ENCODE data around the gene PUSL1.
A peak's percentile ranks its signal among the peaks of the same experiment; 100 is the strongest.

Gene PUSL1

DNA sequence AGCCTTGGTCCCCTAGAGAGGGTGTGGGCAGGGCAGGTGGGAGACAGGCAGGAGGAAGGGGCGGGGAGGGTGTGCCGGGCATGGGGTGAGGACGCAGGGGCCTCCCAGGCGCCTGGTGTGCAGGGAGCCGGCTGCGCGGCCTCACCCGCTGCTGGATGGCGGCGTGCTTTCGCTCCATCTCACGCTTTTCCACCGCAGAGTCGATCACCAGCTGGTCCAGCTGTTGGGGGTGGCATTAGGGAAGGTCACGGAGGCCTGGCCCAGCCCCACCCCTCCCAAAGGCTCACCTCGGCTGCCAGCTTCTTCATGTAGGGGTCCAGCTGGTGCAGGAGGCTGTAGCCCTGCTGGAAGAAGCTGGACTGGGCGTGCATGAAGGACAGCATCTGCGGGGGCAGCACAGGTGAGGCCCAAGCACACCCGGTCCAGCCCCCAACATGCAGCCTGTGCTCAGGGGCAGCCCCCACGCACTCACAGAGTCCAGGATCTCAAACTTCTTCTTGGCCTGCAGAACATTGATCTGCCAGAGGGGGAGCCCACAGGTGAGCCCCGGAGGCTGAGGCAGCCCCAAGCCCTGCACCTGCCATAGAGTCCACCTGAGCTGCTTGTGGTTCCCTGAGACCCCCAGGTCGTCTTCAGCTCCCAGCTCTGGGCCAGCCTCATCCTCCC, 8.6 kb upstream of the PUSL1 start:
- no peak overlapping the region for H2BK5ac ChIP-seq (ENCODE audit: low read length)
- H3K9me3 ChIP-seq (replicated peaks in 1 of 2; ENCODE audit: control insufficient read depth in 2 of 2, insufficient read depth in 1 of 2, low read depth in 1 of 2, low read length in 2 of 2): peaks cover 0 to 3% of the 10 kb centered on the region in 2 donors
- H4K8ac ChIP-seq (ENCODE audit: low read depth, low read length): no peak overlapping the region
- no peak overlapping the region for H3K4me3 ChIP-seq (ENCODE audit: low read length in 2 of 2)
- peaks cover 4 to 6% of the 10 kb centered on the region in 2 donors for H3K4me1 ChIP-seq (ENCODE audit: control insufficient read depth in 2 of 2, insufficient read depth in 1 of 2, low read depth in 1 of 2, low read length in 2 of 2)
- no peak overlapping the region for H2BK15ac ChIP-seq (ENCODE audit: low read length)
- H3K79me1 ChIP-seq (ENCODE audit: low read depth, low read length): peaks cover 4% of the 10 kb centered on the region
- no peak overlapping the region for H3K4ac ChIP-seq (ENCODE audit: low read length)
- no peak overlapping the region for H3K9ac ChIP-seq (ENCODE audit: low read depth, low read length, poor library complexity)
- no peak overlapping the region for H3K4me2 ChIP-seq (ENCODE audit: insufficient read depth, low read length, poor library complexity, severe bottlenecking)
- no peak for DNase-seq (ENCODE audit: low spot score)
- peaks cover 3 to 28% of the 10 kb centered on the region in 2 donors for H3K36me3 ChIP-seq (replicated peaks in 1 of 2; ENCODE audit: control insufficient read depth in 2 of 2, insufficient read depth in 2 of 2, low read length in 2 of 2)
- H3K23ac ChIP-seq (ENCODE audit: low read depth, low read length, poor library complexity): peak overlapping the region; percentile 39
- H3K27me3 ChIP-seq (ENCODE audit: control insufficient read depth in 3 of 3, insufficient read depth in 3 of 3, low read depth in 1 of 3, low read length in 3 of 3): no peaks in the 10 kb centered on the region
- no peak overlapping the region for H2AK5ac ChIP-seq (ENCODE audit: low read depth, low read length)
- no peak overlapping the region for H2BK12ac ChIP-seq (ENCODE audit: low read length)
- no peak overlapping the region for H2BK120ac ChIP-seq (ENCODE audit: low read depth, low read length)
- no peak overlapping the region for H3K14ac ChIP-seq (ENCODE audit: low read length)
- no peak overlapping the region for H2AFZ ChIP-seq (ENCODE audit: low read length)
- H4K91ac ChIP-seq (ENCODE audit: low read depth, low read length, poor library complexity): no peak overlapping the region
- no peak overlapping the region for H3K27ac ChIP-seq (replicated peaks; ENCODE audit: low read length)
- no CpG with 5 or more reads among the region's 22 CpGs for WGBS, 2 donors (ENCODE audit: extremely low coverage in 2 of 2, insufficient read length in 2 of 2, insufficient replicate concordance in 1 of 2)
- H3K18ac ChIP-seq (ENCODE audit: low read length): no peak overlapping the region

DNA sequence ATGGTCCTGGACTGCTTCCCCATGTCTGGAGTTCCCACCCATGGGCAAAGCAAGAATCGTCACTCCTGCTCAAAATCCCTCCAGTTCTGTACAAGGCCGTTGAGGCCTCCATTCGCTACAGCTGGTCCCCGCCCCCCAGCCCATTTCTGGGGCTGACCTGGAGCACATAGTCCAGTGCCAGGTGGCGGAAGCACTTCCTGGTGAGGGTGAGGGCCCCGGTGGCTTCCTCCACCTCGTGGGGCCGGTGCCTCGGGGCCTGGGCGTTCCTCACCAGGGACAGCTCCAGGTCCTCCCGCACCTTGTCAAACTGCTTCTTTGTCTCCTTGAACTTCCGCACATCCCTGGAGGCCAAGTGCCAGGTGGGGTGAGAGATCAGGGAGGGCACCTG, 8.1 kb upstream of the PUSL1 start:
- H2AK5ac ChIP-seq (ENCODE audit: low read depth, low read length): no peak overlapping the region
- no peak overlapping the region for H3K23ac ChIP-seq (ENCODE audit: low read depth, low read length, poor library complexity)
- no peak overlapping the region for H3K9ac ChIP-seq (ENCODE audit: low read depth, low read length, poor library complexity)
- H3K27me3 ChIP-seq (ENCODE audit: control insufficient read depth in 3 of 3, insufficient read depth in 3 of 3, low read depth in 1 of 3, low read length in 3 of 3): no peaks in the 10 kb centered on the region
- H2BK15ac ChIP-seq (ENCODE audit: low read length): no peak overlapping the region
- H3K9me3 ChIP-seq (replicated peaks in 1 of 2; ENCODE audit: control insufficient read depth in 2 of 2, insufficient read depth in 1 of 2, low read depth in 1 of 2, low read length in 2 of 2): peaks cover 0 to 3% of the 10 kb centered on the region in 2 donors
- H3K4ac ChIP-seq (ENCODE audit: low read length): no peak overlapping the region
- H2BK12ac ChIP-seq (ENCODE audit: low read length): no peak overlapping the region
- H2AFZ ChIP-seq (ENCODE audit: low read length): no peak overlapping the region
- no peak overlapping the region for H2BK120ac ChIP-seq (ENCODE audit: low read depth, low read length)
- no peak overlapping the region for H3K27ac ChIP-seq (replicated peaks; ENCODE audit: low read length)
- no peak overlapping the region for H3K14ac ChIP-seq (ENCODE audit: low read length)
- WGBS, 2 donors (ENCODE audit: extremely low coverage in 2 of 2, insufficient read length in 2 of 2, insufficient replicate concordance in 1 of 2): no CpG with 5 or more reads among the region's 12 CpGs
- peaks cover 9 to 11% of the 10 kb centered on the region in 2 donors for H3K4me1 ChIP-seq (ENCODE audit: control insufficient read depth in 2 of 2, insufficient read depth in 1 of 2, low read depth in 1 of 2, low read length in 2 of 2)
- no peak for DNase-seq (ENCODE audit: low spot score)
- H4K8ac ChIP-seq (ENCODE audit: low read depth, low read length): no peak overlapping the region
- no peak overlapping the region for H3K4me3 ChIP-seq (ENCODE audit: low read length in 2 of 2)
- H3K36me3 ChIP-seq (replicated peaks in 1 of 2; ENCODE audit: control insufficient read depth in 2 of 2, insufficient read depth in 2 of 2, low read length in 2 of 2): peaks cover 3 to 22% of the 10 kb centered on the region in 2 donors
- no peak overlapping the region for H3K4me2 ChIP-seq (ENCODE audit: insufficient read depth, low read length, poor library complexity, severe bottlenecking)
- H3K79me1 ChIP-seq (ENCODE audit: low read depth, low read length): peaks cover 4% of the 10 kb centered on the region
- no peak overlapping the region for H4K91ac ChIP-seq (ENCODE audit: low read depth, low read length, poor library complexity)
- H2BK5ac ChIP-seq (ENCODE audit: low read length): no peak overlapping the region
- H3K18ac ChIP-seq (ENCODE audit: low read length): no peak overlapping the region

DNA sequence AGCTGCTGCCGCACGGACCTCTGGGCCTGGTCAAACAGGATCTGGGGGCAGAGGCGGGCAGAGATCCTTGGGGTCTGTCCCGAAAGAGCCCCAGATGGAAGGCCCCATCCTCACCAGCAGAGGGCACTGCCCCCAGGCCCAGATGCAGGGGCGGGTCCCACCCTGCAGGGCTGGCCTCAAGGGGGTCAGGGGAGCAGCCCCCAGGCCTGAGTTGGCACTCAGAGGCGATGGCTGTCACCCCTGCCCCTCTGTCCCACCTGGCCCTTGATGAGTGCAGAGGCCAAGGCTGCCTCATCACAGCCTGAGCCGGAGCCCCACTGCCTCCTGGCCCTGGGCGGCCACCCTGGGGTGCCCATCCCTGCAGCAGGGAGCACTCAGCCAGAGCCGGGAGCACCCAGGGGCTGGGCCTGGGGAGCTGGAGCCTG, 6.4 kb upstream of the PUSL1 start:
- Histone ChIP-seq H3K36me3 (replicated peaks in 1 of 2; ENCODE audit: control insufficient read depth in 2 of 2, insufficient read depth in 2 of 2, low read length in 2 of 2) (peaks cover 1 to 7% of the 10 kb centered on the region in 2 donors), H2BK12ac (ENCODE audit: low read length) (no peak overlapping the region), H2AFZ (ENCODE audit: low read length) (no peak overlapping the region), H2BK5ac (ENCODE audit: low read length) (peak overlapping the region; percentile 24), H3K9ac (ENCODE audit: low read depth, low read length, poor library complexity) (no peak overlapping the region), H3K4me1 (ENCODE audit: control insufficient read depth in 2 of 2, insufficient read depth in 1 of 2, low read depth in 1 of 2, low read length in 2 of 2) (peaks cover 26 to 28% of the 10 kb centered on the region in 2 donors), H2BK120ac (ENCODE audit: low read depth, low read length) (no peak overlapping the region), H3K79me1 (ENCODE audit: low read depth, low read length) (peaks cover 7% of the 10 kb centered on the region), H3K4ac (ENCODE audit: low read length) (no peak overlapping the region), H3K9me3 (replicated peaks in 1 of 2; ENCODE audit: control insufficient read depth in 2 of 2, insufficient read depth in 1 of 2, low read depth in 1 of 2, low read length in 2 of 2) (no peaks in the 10 kb centered on the region), H3K27me3 (ENCODE audit: control insufficient read depth in 3 of 3, insufficient read depth in 3 of 3, low read depth in 1 of 3, low read length in 3 of 3) (no peaks in the 10 kb centered on the region), H2BK15ac (ENCODE audit: low read length) (no peak overlapping the region), H3K4me2 (ENCODE audit: insufficient read depth, low read length, poor library complexity, severe bottlenecking) (no peak overlapping the region), H3K23ac (ENCODE audit: low read depth, low read length, poor library complexity) (peak overlapping the region; percentile 55), H2AK5ac (ENCODE audit: low read depth, low read length) (peak overlapping the region; percentile 81), H4K91ac (ENCODE audit: low read depth, low read length, poor library complexity) (no peak overlapping the region), H4K8ac (ENCODE audit: low read depth, low read length) (no peak overlapping the region), H3K27ac (replicated peaks; ENCODE audit: low read length) (no peak overlapping the region), H3K18ac (ENCODE audit: low read length) (peak overlapping the region; percentile 76), H3K14ac (ENCODE audit: low read length) (peak overlapping the region; percentile 89), H3K4me3 (ENCODE audit: low read length in 2 of 2) (no peak overlapping the region)
- WGBS, 2 donors (ENCODE audit: extremely low coverage in 2 of 2, insufficient read length in 2 of 2, insufficient replicate concordance in 1 of 2): no CpG with 5 or more reads among the region's 9 CpGs
- DNase-seq (ENCODE audit: low spot score): no peak

DNA sequence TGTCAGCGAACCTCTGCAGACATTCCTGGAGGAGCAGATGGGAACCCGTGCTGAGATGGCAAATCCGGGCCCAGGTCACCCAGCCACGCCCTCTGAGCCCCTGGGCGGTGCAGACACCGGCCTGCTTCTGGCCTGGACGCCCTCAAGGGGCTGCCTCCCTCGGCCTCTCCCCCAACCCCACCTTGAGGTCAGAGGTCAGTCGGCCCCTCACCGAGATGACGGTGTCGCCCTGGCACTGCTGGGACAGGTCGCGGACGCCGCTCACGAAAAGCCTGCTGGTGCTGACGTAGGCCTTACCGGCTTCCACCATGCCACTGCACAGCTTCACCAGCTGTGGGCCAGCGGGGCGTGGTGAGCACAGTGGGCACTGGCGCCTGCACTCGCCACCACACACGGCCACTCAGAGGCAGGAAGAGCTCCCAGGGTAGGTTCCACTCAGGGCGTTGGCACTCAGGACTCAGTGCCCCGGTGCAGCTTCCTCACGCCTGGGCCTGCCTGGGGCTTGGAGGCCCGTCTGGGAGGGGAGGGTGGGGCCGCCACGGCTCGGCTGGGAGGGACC, 5.4 kb upstream of the PUSL1 start:
- peak overlapping the region; percentile 22 for H2BK12ac ChIP-seq (ENCODE audit: low read length)
- H3K18ac ChIP-seq (ENCODE audit: low read length): no peak overlapping the region
- peak overlapping the region; percentile 82 for H3K14ac ChIP-seq (ENCODE audit: low read length)
- no peak overlapping the region for H3K4ac ChIP-seq (ENCODE audit: low read length)
- no peak overlapping the region for H3K27ac ChIP-seq (replicated peaks; ENCODE audit: low read length)
- H3K23ac ChIP-seq (ENCODE audit: low read depth, low read length, poor library complexity): peak overlapping the region; percentile 95
- H2BK15ac ChIP-seq (ENCODE audit: low read length): peak overlapping the region; percentile 37
- peak overlapping the region; percentile 56 for H2AK5ac ChIP-seq (ENCODE audit: low read depth, low read length)
- peak overlapping the region; percentile 17 for H4K8ac ChIP-seq (ENCODE audit: low read depth, low read length)
- no peak overlapping the region for H4K91ac ChIP-seq (ENCODE audit: low read depth, low read length, poor library complexity)
- H3K36me3 ChIP-seq (replicated peaks in 1 of 2; ENCODE audit: control insufficient read depth in 2 of 2, insufficient read depth in 2 of 2, low read length in 2 of 2): peaks cover 1 to 2% of the 10 kb centered on the region in 2 donors
- H3K4me1 ChIP-seq (ENCODE audit: control insufficient read depth in 2 of 2, insufficient read depth in 1 of 2, low read depth in 1 of 2, low read length in 2 of 2): peaks cover 28 to 30% of the 10 kb centered on the region in 2 donors
- no peak overlapping the region for H2BK120ac ChIP-seq (ENCODE audit: low read depth, low read length)
- peaks cover 10% of the 10 kb centered on the region for H3K79me1 ChIP-seq (ENCODE audit: low read depth, low read length)
- no peaks in the 10 kb centered on the region for H3K27me3 ChIP-seq (ENCODE audit: control insufficient read depth in 3 of 3, insufficient read depth in 3 of 3, low read depth in 1 of 3, low read length in 3 of 3)
- H3K4me2 ChIP-seq (ENCODE audit: insufficient read depth, low read length, poor library complexity, severe bottlenecking): no peak overlapping the region
- no peak overlapping the region for H2AFZ ChIP-seq (ENCODE audit: low read length)
- no peaks in the 10 kb centered on the region for H3K9me3 ChIP-seq (replicated peaks in 1 of 2; ENCODE audit: control insufficient read depth in 2 of 2, insufficient read depth in 1 of 2, low read depth in 1 of 2, low read length in 2 of 2)
- H3K4me3 ChIP-seq (ENCODE audit: low read length in 2 of 2): no peak overlapping the region
- peak overlapping the region; percentile 63 for H3K9ac ChIP-seq (ENCODE audit: low read depth, low read length, poor library complexity)
- WGBS, 2 donors (ENCODE audit: extremely low coverage in 2 of 2, insufficient read length in 2 of 2, insufficient replicate concordance in 1 of 2): no CpG with 5 or more reads among the region's 31 CpGs
- peak overlapping the region; percentile 39 for H2BK5ac ChIP-seq (ENCODE audit: low read length)
- no peak for DNase-seq (ENCODE audit: low spot score)
